NCI-H345 (cell line): Measurements from ENCODE around the gene SNRK.

Source experiments
- DNase-seq: peaks from one replicate; lab custom pipeline; 2025; lab: John Stamatoyannopoulos, UW

SNRK gene

GRCh38 chr3:43309372-43310305, 23.3 kb downstream of the SNRK start:
- no peak for DNase-seq

- no peak for DNase-seq
Measured at GRCh38 chr3:43316783-43317460, 30.6 kb downstream of the SNRK start.

- no peak for DNase-seq
Measured at GRCh38 chr3:43317461-43318316, 31.3 kb downstream of the SNRK start.

- DNase-seq = no peak
Measured at GRCh38 chr3:43319376-43319775, 33.0 kb downstream of the SNRK start.

- no peak for DNase-seq
Measured at GRCh38 chr3:43319794-43320193, 33.5 kb downstream of the SNRK start.

GRCh38 chr3:43320288-43320687, 33.9 kb downstream of the SNRK start:
- DNase-seq = no peak

- no peak for DNase-seq
Measured at GRCh38 chr3:43323541-43323940, 37.2 kb downstream of the SNRK start.

GRCh38 chr3:43326891-43327581, 40.7 kb downstream of the SNRK start:
- DNase-seq = no peak

- no peak for DNase-seq
Measured at GRCh38 chr3:43327582-43327979, 41.2 kb downstream of the SNRK start.

- DNase-seq = no peak
Measured at GRCh38 chr3:43328653-43329052, 42.3 kb downstream of the SNRK start.

GRCh38 chr3:43330981-43331380, 44.6 kb downstream of the SNRK start:
- no peak for DNase-seq

- DNase-seq = no peak
Measured at GRCh38 chr3:43331381-43331780, 45.0 kb downstream of the SNRK start.

- DNase-seq = no peak
Measured at GRCh38 chr3:43334976-43335375, 48.6 kb downstream of the SNRK start.

- DNase-seq = no peak
Measured at GRCh38 chr3:43335799-43336198, 49.5 kb downstream of the SNRK start.

GRCh38 chr3:43338295-43338694, 52.0 kb downstream of the SNRK start:
- DNase-seq = no peak

- no peak for DNase-seq
Measured at GRCh38 chr3:43340403-43340802, 54.1 kb downstream of the SNRK start.

GRCh38 chr3:43341788-43342187, 55.4 kb downstream of the SNRK start:
- no peak for DNase-seq

- no peak for DNase-seq
Measured at GRCh38 chr3:43343185-43343584, 56.8 kb downstream of the SNRK start.

- DNase-seq = no peak
Measured at GRCh38 chr3:43343815-43344214, 57.5 kb downstream of the SNRK start.

- DNase-seq = no peak
Measured at GRCh38 chr3:43344520-43344919, 58.2 kb downstream of the SNRK start.

- DNase-seq = no peak
Measured at GRCh38 chr3:43345246-43345645, 58.9 kb downstream of the SNRK start.

- DNase-seq = no peak
Measured at GRCh38 chr3:43345877-43346276, 59.5 kb downstream of the SNRK start.
